Stomach (tissue), 4 donors: ENCODE data around the gene IQSEC3.

Source experiments
- CTCF ChIP-seq, 7 experiments: fragments of 450-650 bp in 4 of 7; fragments of 200-600 bp in 3 of 7; sonication (generic) in 3 of 7; IDR thresholded peaks; one replicate each; pipeline ENCODE4 v1.5.1; 2016 to 2019; ENCODE audit warnings: antibody characterized with exemption in 7 of 7, control low read depth in 2 of 7, mild to moderate bottlenecking in 1 of 7
- EP300 ChIP-seq: sonication (generic); formaldehyde crosslinking; IDR thresholded peaks from one replicate; pipeline ENCODE4 v1.6.1; 2017; ENCODE audit warnings: antibody characterized with exemption

GRCh38 chr12:190881-191280, 124.3 kb downstream of the IQSEC3 start:
- TF ChIP-seq EP300, result no peak
- TF ChIP-seq CTCF (IDR thresholded peaks at IDR 0.05), result no peak
